Posterior vena cava (tissue), 2 donors: ENCODE data around the gene ZNF827. TPM values are rescaled to one million over a fixed set of nuclear protein-coding genes. Genes with fewer than 3 reads are reported as not detected.
A peak's percentile ranks its signal among the peaks of the same experiment; 100 is the strongest.

Experiments
- DNase-seq: peaks from one replicate; pipeline ENCODE4 v3.0.0-alpha.2; 2020; ENCODE audit warnings: low spot score
- intact Hi-C, 2 donors: fragments of 100-400 bp; cut with DNase I; formaldehyde crosslinking; loops; one replicate each; pipeline versions ENCODE4 v1.14.1 to v1.14.2; 2022 to 2023
- total RNA-seq, 2 donors: library from RNA; stranded (reverse); fragmentation: NEBNext Ultra II Directional; extraction: Animal tissue kit (Norgen Biotek cat#: 25700); gene quantifications; one replicate each; pipeline ENCODE4 v1.2.1, GENCODE V29; 2021
- donor health status: DM: yes; HTN: yes; CAD: no.
- donor health status: DM: yes; HTN: yes; CAD: no.

ZNF827 gene
- total RNA-seq, 2 donors from 2014 or later, result 11.3 to 11.9 TPM

DNA sequence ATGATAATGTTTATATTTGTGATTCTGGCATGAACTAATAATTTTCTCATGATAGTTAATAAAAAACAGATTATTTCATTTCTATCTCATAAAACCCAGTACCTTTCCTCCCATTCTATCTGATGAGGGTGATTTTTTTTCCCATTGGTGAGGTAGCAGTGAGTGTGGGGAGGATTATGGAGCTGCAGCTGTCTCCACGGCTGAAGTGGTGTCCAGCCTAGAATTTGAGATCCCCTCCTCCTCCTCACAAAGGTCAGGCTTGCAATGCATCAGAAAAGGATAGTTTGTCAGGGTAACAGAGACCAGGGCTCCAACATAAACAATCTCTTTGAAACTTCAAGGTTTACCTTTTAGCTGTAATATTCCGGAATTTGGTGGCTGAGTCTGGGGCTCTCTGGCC lies 197.8 kb downstream of the ZNF827 start:
- no peak for DNase-seq
- intact Hi-C loops, result no loop called here

DNA sequence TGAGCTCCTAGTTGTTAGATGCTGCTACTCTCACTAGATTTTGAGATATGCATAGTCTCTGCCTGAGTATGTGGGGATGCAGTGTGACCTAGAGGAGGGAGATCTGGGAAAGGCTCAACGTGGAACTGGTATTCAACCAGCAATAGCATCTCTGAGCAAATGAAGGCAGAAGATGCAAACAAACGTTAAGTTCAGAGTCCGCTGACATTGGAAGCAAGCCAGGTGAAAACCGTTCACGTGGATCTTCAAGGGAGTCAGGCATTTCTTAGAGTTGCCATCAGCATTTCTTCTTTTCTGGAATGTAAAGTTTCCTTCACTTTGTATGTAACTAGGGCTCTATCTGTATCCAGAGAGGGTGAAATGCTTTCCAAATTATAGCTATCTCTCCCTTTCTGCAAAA lies 198.8 kb downstream of the ZNF827 start:
- no peak for DNase-seq
- intact Hi-C loops, result loop anchor here (10.0 kb wide), 2 partner anchors 65 to 195 kb away; partner anchors contain the start of gene ZNF827 (in 2 of the 2)

DNA sequence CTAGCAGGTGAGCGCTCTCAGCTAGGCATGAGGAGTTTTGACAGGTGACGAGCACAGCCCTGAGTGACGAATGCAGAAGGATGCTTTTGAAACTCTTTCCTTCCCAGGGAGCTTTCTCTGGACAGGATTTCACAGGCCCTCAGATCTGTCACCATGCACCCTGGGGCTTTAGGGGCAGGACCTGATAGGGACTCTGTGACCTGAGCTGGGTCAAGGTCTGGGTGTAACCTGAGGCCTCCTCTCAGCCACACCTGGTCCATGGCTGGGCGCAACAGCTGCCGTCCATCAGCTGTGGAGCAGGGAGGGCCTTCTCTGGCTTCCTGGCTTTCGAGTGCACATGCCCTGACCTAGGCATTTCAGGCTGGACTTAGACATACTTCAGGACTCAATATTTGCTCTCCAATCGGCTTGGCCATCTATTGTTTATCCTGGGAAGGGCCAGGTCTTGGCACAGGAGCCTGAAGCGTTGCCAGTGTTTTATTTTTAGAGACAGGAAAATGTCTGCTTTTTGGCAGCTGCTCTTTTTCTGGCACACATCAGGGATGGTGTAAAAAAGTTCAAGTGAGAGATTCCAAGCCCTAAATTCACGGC lies 202.3 kb downstream of the ZNF827 start:
- no peak for DNase-seq
- intact Hi-C loops, result loop anchor here (10.0 kb wide), 2 partner anchors 68 to 198 kb away; partner anchors contain the start of gene ZNF827 (in 2 of the 2)

DNA sequence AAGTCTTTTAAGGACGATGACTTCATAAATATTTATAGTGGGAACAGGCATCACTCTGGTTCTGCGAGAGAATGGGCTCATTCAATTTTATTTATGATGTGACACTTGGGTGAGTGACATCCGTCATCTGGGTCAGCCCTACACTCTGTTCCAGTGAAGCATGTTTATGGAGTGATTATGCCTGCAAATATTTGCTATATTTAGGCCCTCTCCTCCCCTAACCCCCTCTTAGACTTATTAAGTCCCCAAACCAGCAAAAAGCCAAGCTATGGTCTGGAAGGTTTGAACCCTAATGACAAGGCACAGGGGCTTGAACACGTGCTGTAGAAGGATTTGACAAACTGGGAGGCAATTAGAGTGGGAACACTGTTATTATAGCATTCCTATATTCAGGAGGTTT lies 202.8 kb downstream of the ZNF827 start:
- DNase-seq, result no peak
- intact Hi-C loops, result loop anchor here (10.0 kb wide), 2 partner anchors 69 to 199 kb away; partner anchors contain the start of gene ZNF827 (in 2 of the 2)

DNA sequence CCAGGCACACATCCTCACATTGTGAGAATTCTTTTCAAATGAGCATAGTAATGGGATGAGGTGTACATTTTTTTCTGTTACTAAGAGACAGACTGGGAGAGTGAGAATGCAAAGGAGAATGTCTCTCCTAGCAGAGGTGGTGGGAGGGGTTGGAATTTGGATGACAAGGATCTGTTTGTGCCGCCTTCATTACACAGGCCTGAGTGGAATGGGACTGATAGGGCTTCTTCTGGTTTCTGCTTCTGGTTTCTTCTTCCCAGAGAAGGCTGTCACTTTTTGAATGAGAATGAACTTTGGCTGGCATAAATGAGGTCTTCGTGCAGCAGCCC lies 203.3 kb downstream of the ZNF827 start:
- intact Hi-C loops, result loop anchor here (10.0 kb wide), 2 partner anchors 69 to 199 kb away; partner anchors contain the start of gene ZNF827 (in 2 of the 2)
- DNase-seq, result no peak

DNA sequence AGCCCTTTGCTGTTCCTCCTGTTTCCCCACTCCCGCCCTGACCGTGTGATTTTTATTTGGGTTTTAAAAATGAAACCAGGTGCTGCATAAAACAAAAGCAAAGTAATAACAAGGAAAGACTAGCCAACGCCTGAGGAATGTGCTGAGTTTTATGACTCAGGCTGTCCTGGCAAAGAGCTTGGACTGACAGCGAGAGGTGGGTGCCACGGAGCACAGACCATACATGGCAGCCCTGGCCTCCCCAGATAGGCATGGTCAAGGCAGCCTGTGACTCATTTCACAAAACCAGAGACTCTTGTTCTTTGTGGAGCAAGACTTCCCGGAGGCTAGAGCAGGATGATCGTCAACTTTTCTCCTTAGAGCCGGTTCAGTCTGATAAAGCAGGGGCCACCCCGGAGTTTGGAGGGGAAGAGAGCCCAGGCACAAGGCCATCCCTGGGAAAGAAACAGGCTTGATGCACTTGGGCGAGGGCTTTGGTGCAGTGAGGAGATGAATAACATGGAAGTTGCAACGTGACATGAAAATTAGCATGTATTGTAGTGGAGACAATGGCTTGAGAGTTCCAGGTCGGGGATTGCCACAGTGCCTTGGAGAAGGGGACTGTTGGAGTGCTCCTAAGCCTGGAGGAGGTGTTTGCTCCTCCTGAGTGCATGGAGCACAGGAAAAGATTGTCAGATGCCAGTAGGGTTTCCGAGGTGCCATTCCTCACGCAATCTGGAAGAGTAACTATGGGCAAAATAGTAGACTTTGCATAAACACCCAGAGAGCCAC lies 203.9 kb downstream of the ZNF827 start:
- peak; percentile 93 for DNase-seq
- intact Hi-C loops, result loop anchor here (10.0 kb wide), 2 partner anchors 70 to 200 kb away; partner anchors contain the start of gene ZNF827 (in 2 of the 2)

DNA sequence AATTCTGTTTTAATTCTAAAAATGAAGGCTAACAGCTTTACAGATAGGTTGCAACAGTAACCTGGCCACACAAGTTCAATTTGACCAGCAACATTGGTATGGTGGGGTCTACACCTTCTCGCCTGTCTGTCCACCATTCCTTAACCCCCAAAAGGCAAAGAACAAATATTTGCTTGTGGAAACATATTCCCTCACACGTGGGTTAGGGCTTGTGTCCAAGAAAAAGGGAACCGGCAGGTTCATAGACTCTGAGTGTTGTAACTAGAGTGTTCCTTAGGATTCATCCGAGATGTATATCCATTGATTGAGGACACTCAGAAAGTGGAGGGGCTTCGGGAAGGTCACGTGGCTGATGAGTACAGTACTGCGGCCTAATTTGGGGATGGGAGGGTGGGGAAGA lies 204.6 kb downstream of the ZNF827 start:
- intact Hi-C loops, result loop anchor here (10.0 kb wide), 2 partner anchors 71 to 201 kb away; partner anchors contain the start of gene ZNF827 (in 2 of the 2)
- DNase-seq, result no peak

DNA sequence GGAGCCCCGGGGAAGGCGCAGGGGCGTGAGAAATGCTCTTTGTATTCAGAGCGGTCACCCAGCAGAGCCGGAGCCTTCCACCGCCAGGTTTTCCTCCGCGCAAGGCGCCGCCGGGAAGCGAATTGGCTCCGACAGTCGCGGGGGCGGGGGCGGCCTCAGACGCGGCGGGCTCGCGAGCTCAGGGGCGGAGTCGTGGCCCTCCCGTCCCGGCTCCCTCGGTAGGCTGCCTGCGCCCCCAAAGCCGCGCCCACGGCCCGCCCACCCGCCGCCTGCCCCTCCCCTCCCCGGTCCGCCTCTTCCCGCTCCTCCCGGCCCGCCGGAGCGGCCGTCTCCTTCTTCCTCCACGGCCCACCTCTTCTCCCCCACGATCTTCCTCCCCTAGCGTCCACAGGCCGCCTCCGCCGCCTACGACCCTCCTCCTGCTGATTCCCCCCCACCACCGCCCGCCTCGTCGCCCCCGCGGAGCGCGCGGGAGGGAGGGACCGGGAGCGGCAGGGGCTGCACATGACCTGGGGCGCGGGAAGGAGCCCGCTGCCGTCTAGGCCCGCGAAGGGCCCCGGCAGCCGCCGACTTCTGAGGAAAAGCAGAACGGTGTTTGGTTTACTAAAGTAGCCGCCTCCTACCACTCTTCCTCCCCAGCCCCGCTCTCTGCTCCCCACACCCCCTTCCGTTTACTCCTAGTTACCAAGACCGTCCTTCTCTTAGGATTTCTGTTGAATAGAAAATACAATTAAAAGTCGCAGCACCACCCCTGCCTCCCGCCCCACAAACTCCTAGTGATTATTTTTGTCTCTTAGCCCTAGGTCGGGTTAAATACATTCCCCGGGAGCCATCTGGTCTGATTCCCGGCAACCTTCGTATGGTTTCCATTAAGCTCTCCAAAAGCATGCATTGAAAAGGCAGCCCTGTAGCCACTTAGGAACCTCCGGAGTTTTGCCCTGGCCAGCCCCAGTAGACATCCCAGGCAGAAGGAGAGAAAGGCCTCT lies 205.4 kb downstream of the ZNF827 start:
- intact Hi-C loops, result loop anchor here (10.0 kb wide), 2 partner anchors 72 to 202 kb away; partner anchors contain the start of gene ZNF827 (in 2 of the 2)
- DNase-seq, result peak; percentile 98

DNA sequence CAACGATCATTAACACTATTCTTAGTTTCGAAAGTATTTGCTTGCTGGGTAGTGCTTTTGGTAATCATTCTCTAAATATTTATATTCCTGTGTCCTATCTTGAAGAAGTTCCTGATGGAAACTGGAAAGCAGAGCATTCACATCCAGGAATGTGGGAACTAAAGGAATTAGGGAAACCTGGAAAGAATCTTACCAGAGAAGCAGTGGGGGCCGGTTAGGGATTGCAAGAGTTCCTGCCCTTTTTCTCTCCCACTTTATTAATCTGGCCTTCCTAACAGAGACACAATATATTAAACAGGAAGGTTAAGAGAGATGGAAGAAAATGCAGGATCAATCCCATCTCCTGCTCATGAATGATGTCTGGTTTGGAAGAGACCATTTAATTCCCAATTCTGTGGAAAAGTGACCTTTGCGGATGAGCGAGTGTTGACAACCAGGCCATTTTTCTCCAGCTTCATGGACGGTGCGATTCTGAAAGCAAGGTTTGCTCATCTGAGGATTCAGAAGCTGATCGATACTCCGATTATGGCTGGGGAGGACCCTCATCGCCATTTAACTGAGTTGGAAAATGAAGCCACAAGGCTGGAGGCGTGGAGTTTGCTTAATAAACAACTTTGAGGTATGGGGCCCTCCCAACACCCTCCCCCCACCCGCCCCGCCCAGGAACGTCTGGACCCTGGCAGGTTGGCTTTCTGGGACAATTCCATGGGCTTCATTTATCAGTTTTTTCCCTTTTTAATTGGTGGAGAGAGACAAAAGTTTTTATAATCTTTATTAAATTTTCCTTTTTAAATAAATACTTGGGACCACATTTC lies 206.4 kb downstream of the ZNF827 start:
- intact Hi-C loops, result loop anchor here (10.0 kb wide), 2 partner anchors 73 to 203 kb away; partner anchors contain the start of gene ZNF827 (in 2 of the 2)
- no peak for DNase-seq

DNA sequence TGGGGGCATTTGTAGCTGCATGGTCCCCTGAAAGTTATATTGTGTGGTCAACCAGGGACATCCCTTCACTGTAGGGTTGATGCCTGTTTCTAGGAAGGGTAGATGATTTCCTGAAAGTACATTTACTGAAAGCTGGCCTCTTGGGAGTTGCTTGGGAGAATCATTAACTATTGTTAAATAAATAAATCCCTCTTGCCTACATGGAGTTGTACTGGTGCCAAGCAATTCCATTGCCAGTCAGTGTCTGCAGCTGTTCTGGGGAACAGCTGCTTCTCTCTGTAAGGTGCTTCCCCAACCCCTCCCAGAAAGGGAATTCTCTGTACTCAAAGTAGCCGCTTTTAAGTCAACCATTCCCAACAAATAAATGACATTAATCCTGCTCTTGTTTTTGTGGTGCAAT lies 207.6 kb downstream of the ZNF827 start:
- no peak for DNase-seq
- intact Hi-C loops, result loop anchor here (10.0 kb wide), 2 partner anchors 74 to 204 kb away; partner anchors contain the start of gene ZNF827 (in 2 of the 2)

DNA sequence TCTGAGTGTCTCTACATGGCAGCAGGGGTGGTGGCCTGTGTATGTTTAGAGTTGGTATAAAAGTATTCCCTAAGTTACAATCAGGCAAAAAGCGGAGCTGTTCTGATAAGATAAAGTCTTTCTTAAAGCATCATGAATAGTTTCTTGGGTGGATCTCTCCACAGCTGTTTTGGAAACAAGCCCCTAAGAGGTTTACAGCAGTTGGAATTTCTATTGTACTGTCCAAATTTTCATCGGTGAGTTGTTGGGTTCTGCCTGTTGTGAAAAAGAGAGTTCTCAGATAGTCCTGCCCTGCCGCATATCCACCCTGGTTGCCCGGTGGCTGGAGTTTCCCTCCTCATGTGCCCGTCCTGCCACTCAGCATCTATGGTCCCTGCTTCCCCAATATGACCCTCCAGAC lies 208.6 kb downstream of the ZNF827 start:
- intact Hi-C loops, result loop anchor here (10.0 kb wide), 2 partner anchors 75 to 205 kb away; partner anchors contain the start of gene ZNF827 (in 2 of the 2)

DNA sequence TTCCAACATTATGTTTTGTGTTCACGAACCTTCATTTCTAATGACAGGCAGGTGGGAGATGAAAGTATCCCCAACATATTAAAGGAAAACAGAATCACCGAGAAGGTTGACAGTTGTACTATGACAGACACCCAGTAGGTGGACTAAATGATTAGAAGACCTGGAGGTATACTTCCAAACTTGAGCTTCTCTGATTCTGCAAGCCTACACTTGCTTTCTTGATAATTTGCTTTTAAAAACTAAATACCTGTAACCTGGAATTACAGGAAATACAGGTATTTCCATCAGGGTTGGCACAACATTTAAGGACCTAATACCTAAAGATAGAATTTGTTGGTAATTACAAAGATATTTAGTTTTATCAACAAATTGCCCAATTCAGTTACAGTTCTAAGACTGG lies 215.3 kb downstream of the ZNF827 start:
- intact Hi-C loops, result no loop called here
- DNase-seq, result no peak

More for the DNA sequence above, 208.6 kb downstream of the ZNF827 start:
- no peak for DNase-seq

DNA sequence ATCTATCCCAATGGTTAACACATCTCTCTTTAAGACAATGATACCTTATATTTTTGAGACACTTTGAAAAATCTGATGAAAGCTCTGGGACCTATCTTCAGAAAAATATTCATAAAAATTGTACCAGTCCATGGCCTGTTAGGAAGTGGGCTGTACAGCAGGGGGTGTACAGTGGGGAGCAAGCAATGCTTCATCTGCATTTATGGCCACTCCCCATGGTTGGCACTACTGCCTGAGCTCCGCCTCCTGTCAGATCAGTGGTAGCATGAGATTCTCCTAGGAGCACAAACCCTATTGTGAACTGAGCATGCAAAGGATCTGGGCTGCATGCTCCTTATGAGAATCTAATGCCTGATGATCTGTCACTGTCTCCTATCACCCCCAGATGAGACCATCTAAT lies 216.1 kb downstream of the ZNF827 start:
- intact Hi-C loops, result no loop called here
- no peak for DNase-seq

DNA sequence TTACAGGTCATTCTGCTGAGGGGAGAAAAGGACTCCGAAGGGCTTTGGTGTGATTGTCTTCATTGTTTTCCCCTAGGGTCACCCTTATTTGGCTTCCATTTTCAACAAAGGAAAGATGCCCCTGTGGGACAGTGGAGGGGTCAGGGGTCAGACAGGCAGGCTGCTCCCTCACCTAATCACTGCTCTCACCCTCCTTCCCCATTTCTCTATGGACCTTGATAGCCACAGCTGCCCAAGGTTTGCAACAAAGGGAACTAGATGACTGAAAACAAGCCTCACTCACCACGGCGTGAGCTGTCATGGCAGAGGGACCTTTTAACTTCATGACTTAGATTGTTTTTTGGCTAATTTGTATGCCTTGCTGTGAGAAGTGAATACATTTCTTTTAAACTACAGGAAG lies 218.0 kb downstream of the ZNF827 start:
- DNase-seq, result no peak
- intact Hi-C loops, result loop anchor here in 1 of 2 donors (1.0 kb wide), 1 partner anchor 35 kb away; no protein-coding TSS in a partner anchor

DNA sequence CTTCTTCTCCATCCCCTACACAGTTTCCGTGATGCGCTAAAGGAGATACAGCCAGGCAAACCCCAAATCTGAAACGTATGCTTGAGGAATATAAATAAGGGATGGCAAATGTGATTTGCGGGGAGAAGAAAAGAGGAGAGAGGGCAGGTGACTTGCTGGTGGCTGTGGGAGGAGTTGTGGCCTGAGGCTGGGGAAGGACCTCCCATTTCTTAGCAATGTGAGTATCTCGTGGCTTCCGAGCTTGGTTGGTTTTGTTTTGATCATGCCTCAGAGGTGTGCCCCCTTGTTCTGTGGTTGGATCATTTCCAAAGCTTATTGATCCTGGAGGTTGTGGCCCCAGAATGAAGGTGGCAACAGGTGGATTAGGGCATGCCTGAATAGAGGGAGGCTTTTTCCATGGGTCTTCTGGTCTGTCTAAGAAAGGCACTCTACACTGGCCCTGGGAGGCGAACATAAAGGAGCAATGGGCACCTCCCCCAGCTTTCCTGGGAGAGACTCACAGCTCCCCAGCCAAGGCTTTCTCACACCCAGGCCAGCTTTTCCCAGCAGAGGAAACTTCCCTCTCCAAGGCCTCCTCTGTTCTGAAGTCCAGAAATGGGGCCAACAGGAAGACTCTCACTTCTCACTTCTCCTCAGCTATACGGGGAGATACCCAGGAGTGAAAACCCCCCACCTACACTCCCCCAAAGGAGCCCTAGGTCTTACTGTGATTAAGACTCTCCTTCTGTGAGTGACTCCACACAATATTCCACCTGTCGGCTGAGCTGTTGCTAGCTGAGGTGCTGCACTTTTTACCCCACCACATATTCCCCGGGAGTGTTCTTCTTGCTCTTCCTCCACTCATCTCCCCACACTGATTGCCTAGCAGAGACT lies 218.6 kb downstream of the ZNF827 start:
- no peak for DNase-seq

DNA sequence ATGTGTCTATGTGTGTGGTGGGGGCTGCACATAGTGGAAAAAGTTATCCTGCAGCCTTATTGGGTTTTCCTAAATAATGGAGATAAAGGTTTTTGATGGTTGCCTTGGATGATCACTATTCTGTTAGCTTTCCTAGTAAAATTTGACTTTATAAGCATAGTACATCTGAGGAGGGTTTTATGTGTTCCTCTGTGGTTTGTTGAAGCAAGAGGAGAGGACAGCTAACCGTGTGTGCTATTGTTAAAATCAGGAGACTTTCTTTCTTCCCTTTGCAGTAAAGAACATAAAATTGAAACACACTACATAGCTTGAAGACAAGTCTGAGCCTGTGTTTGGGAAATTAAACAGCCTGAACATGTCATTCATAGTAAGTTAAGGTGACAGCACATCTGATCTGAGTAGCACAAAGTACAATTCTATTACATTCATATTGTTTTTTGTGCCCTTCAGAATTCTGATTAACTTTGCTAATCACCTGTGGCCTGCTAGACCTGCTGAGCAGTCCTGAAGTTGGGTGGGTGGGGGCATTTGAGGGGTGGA lies 221.9 kb downstream of the ZNF827 start:
- intact Hi-C loops, result loop anchor here in 1 of 2 donors (5.0 kb wide), 1 partner anchor 656 kb away; no protein-coding TSS in a partner anchor
- no peak for DNase-seq

More for the DNA sequence above, 218.6 kb downstream of the ZNF827 start:
- intact Hi-C loops, result loop anchor here in 1 of 2 donors (1.0 to 5.0 kb wide), 2 partner anchors 35 to 652 kb away; no protein-coding TSS in a partner anchor

DNA sequence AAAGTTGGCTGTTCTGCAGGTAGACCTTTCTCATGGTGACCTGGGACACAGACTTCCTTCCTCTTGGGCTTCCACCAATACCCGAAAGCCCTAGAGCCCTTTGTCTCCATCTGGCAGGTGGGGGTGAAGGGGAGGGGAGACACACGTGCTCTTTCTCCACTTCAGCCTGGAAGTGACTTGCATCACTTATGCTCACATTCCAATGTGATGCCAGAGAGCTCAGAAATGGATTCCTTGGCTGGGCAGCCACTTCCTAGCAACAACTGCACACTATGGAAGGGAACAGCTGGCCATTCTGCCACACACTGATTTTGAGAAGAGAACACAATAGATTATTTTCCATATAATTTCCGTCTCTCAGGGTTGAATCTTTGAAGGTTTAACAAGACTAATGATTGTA lies 222.4 kb downstream of the ZNF827 start:
- no peak for DNase-seq
- intact Hi-C loops, result loop anchor here in 1 of 2 donors (5.0 kb wide), 1 partner anchor 656 kb away; no protein-coding TSS in a partner anchor
